ENCODE data around the gene CAPN14.

The CAPN14 gene

GRCh38 chr2:31142110-31142509 is 75.2 kb downstream of the CAPN14 start:
- no peak for TF ChIP-seq REST (IDR thresholded peaks at IDR 0.05; ENCODE audit: insufficient replicate concordance, low read depth)
- TF ChIP-seq GABPA (IDR thresholded peaks at IDR 0.05; ENCODE audit: low read depth): no peak
- no peak for TF ChIP-seq SPI1 (IDR thresholded peaks at IDR 0.05; ENCODE audit: borderline replicate concordance, low read depth)
- TF ChIP-seq CTCF (IDR thresholded peaks at IDR 0.05; ENCODE audit: insufficient read depth, low read length): no peak
- TF ChIP-seq POLR2AphosphoS5 (IDR thresholded peaks at IDR 0.05; ENCODE audit: low read depth): no peak
- no peak overlapping the region for H3K4me3 ChIP-seq (replicated peaks; ENCODE audit: insufficient read depth, low read length)
- no peak for DNase-seq (ENCODE audit: low read depth in 1 of 2, low spot score in 1 of 2)
- no peak overlapping the region for H3K27ac ChIP-seq (replicated peaks)
- H3K27me3 ChIP-seq (ENCODE audit: insufficient read depth, poor library complexity, severe bottlenecking): peaks cover 5% of the 10 kb centered on the region

- no peak overlapping the region for H3K27ac ChIP-seq (replicated peaks)
- no peak for DNase-seq (ENCODE audit: low read depth in 1 of 2, low spot score in 1 of 2)
- no peak overlapping the region for H3K4me3 ChIP-seq (replicated peaks; ENCODE audit: insufficient read depth, low read length)
- no peak for TF ChIP-seq SPI1 (IDR thresholded peaks at IDR 0.05; ENCODE audit: borderline replicate concordance, low read depth)
- TF ChIP-seq REST (IDR thresholded peaks at IDR 0.05; ENCODE audit: insufficient replicate concordance, low read depth): no peak
- TF ChIP-seq GABPA (IDR thresholded peaks at IDR 0.05; ENCODE audit: low read depth): no peak
- peaks cover 5% of the 10 kb centered on the region for H3K27me3 ChIP-seq (ENCODE audit: insufficient read depth, poor library complexity, severe bottlenecking)
Observed at GRCh38 chr2:31141443-31142085, 75.8 kb downstream of the CAPN14 start.

- Histone ChIP-seq H3K27me3 (ENCODE audit: insufficient read depth, poor library complexity, severe bottlenecking) (peaks cover 5% of the 10 kb centered on the region), H3K27ac (replicated peaks) (no peak overlapping the region), H3K4me3 (replicated peaks; ENCODE audit: insufficient read depth, low read length) (no peak overlapping the region)
- no peak for DNase-seq (ENCODE audit: low read depth in 1 of 2, low spot score in 1 of 2)
- TF ChIP-seq POLR2AphosphoS5 (IDR thresholded peaks at IDR 0.05; ENCODE audit: low read depth) (no peak), REST (IDR thresholded peaks at IDR 0.05; ENCODE audit: insufficient replicate concordance, low read depth) (no peak)
Observed at GRCh38 chr2:31140151-31140550, 77.2 kb downstream of the CAPN14 start.

- H3K27me3 ChIP-seq (ENCODE audit: insufficient read depth, poor library complexity, severe bottlenecking): peaks cover 5% of the 10 kb centered on the region
- no peak overlapping the region for H3K27ac ChIP-seq (replicated peaks)
- DNase-seq (ENCODE audit: low read depth in 1 of 2, low spot score in 1 of 2): no peak
- no peak overlapping the region for H3K4me3 ChIP-seq (replicated peaks; ENCODE audit: insufficient read depth, low read length)
- TF ChIP-seq REST (IDR thresholded peaks at IDR 0.05; ENCODE audit: insufficient replicate concordance, low read depth) (no peak), CTCF (IDR thresholded peaks at IDR 0.05; ENCODE audit: insufficient read depth, low read length) (no peak), POLR2AphosphoS5 (IDR thresholded peaks at IDR 0.05; ENCODE audit: low read depth) (no peak), GABPA (IDR thresholded peaks at IDR 0.05; ENCODE audit: low read depth) (no peak), SPI1 (IDR thresholded peaks at IDR 0.05; ENCODE audit: borderline replicate concordance, low read depth) (no peak)
Observed at GRCh38 chr2:31139671-31140070, 77.6 kb downstream of the CAPN14 start.
